H1 (cell line): ENCODE data around the gene TEDDM1. TPM values are rescaled to one million over a fixed set of nuclear protein-coding genes. Genes with fewer than 3 reads are reported as not detected.

Source experiments
- CTCF ChIA-PET: fragments of 300-600 bp; sonication (Branson Sonifier 250); formaldehyde crosslinking; loops from one replicate; lab custom pipeline; 2021; ENCODE audit not compliant: partially characterized antibody; lab: Charles Lee
- POLR2A ChIA-PET: fragments of 300-600 bp; sonication (Branson Sonifier 250); formaldehyde crosslinking; loops from one replicate; lab custom pipeline; 2021; ENCODE audit warnings: inconsistent platforms; ENCODE audit not compliant: partially characterized antibody; lab: Charles Lee
- DNase-seq, 2 experiments: peaks; one replicate each; pipeline versions ENCODE4 v3.0.0 to v3.0.0-alpha.2; 2010 to 2022; ENCODE audit warnings: low spot score in 2 of 2, low read depth in 1 of 2, mixed read lengths in 1 of 2
- FAIRE-seq: peaks from 2 replicates; lab custom pipeline; 2011; peaks lifted over from hg19 to GRCh38; lab: Jason Lieb, UNC
- H2AFZ ChIP-seq: 2 replicates; pipeline ENCODE4 v1.8.1; 2012; ENCODE audit warnings: low read length, inconsistent platforms
- H2AK5ac ChIP-seq: 2 replicates; pipeline ENCODE4 v1.6.1; 2013; ENCODE audit warnings: low read depth, low read length
- H2BK120ac ChIP-seq: replicated peaks from 2 replicates; pipeline ENCODE3; 2013; ENCODE audit warnings: low read depth, low read length, inconsistent platforms
- H2BK12ac ChIP-seq: 2 replicates; pipeline ENCODE4 v1.6.1; 2013; ENCODE audit warnings: low read depth, low read length
- H2BK15ac ChIP-seq: 2 replicates; pipeline ENCODE4 v1.6.1; 2013; ENCODE audit warnings: low read length
- H2BK20ac ChIP-seq: 2 replicates; pipeline ENCODE4 v1.6.1; 2013; ENCODE audit warnings: low read length
- H2BK5ac ChIP-seq: 2 replicates; pipeline ENCODE4 v1.6.1; 2013; ENCODE audit warnings: low read depth, low read length
- H3K14ac ChIP-seq: 2 replicates; pipeline ENCODE4 v1.6.1; 2013; ENCODE audit warnings: inconsistent platforms; ENCODE audit not compliant: insufficient read length
- H3K18ac ChIP-seq: 2 replicates; pipeline ENCODE4 v1.6.1; 2013; ENCODE audit warnings: low read length; ENCODE audit errors: extremely low read depth
- H3K23ac ChIP-seq: 2 replicates; pipeline ENCODE4 v1.6.1; 2013; ENCODE audit warnings: inconsistent platforms; ENCODE audit not compliant: insufficient read length
- H3K23me2 ChIP-seq: 2 replicates; pipeline ENCODE4 v1.6.1; 2013; ENCODE audit warnings: low read depth, low read length
- H3K27ac ChIP-seq: 2 replicates; pipeline ENCODE4 v1.6.1; 2011; ENCODE audit warnings: low read depth, low read length, inconsistent platforms
- H3K27me3 ChIP-seq, 4 experiments: replicated peaks in 1 of 4; 1 replicate in 1 of 4; 2 replicates in 3 of 4; pipeline versions ENCODE4 v1.6.1 to v1.8.1; 2011 to 2013; ENCODE audit warnings: low read length in 3 of 4, mild to moderate bottlenecking in 3 of 4, inconsistent platforms in 2 of 4, mixed read lengths in 2 of 4, moderate library complexity in 1 of 4; ENCODE audit not compliant: control insufficient read depth in 3 of 4, insufficient read depth in 3 of 4; ENCODE audit errors: extremely low read depth in 1 of 4
- H3K36me3 ChIP-seq, 4 experiments: 2 replicates each; pipeline versions ENCODE4 v1.6.1 to v1.8.1; 2011 to 2013; ENCODE audit warnings: mild to moderate bottlenecking in 4 of 4, low read length in 3 of 4, moderate library complexity in 2 of 4, control low read depth in 1 of 4, inconsistent platforms in 1 of 4; ENCODE audit not compliant: insufficient read depth in 4 of 4, control insufficient read depth in 2 of 4
- H3K4ac ChIP-seq: replicated peaks from 2 replicates; pipeline ENCODE3; 2013; ENCODE audit warnings: low read length, low read depth, mixed read lengths, inconsistent platforms; ENCODE audit not compliant: insufficient read length
- H3K4me1 ChIP-seq, 4 experiments: replicated peaks in 1 of 4; 1 replicate in 1 of 4; 2 replicates in 3 of 4; pipeline versions ENCODE4 v1.6.1 to v1.8.1; 2011 to 2013; ENCODE audit warnings: low read length in 3 of 4, inconsistent platforms in 2 of 4, mixed read lengths in 1 of 4; ENCODE audit not compliant: insufficient read depth in 4 of 4, control insufficient read depth in 3 of 4
- H3K4me2 ChIP-seq, 2 experiments: 2 replicates each; pipeline versions ENCODE4 v1.6.1 to v1.8.1; 2011 to 2013; ENCODE audit warnings: low read depth in 2 of 2, low read length in 2 of 2, control low read depth in 1 of 2, inconsistent platforms in 1 of 2, mild to moderate bottlenecking in 1 of 2; ENCODE audit not compliant: insufficient read depth in 1 of 2
- H3K4me3 ChIP-seq, 4 experiments: fragments of 200-600, 300-600 bp in 1 of 4; sonication (generic), shearing (Covaris generic), sonication (Bioruptor Twin) in 1 of 4; 2 replicates each; pipeline versions ENCODE4 v1.5.1 to v1.8.1; 2011 to 2016; ENCODE audit warnings: low read length in 4 of 4, low read depth in 3 of 4, control low read depth in 2 of 4, inconsistent platforms in 2 of 4, mild to moderate bottlenecking in 2 of 4, mixed read lengths in 1 of 4, moderate library complexity in 1 of 4; ENCODE audit not compliant: insufficient read depth in 2 of 4; ENCODE audit errors: extremely low read depth in 1 of 4
- H3K56ac ChIP-seq: replicated peaks from 2 replicates; pipeline ENCODE3; 2013; ENCODE audit warnings: low read depth, mild to moderate bottlenecking, mixed read lengths, low read length, inconsistent platforms; ENCODE audit not compliant: insufficient read length
- H3K79me1 ChIP-seq: 2 replicates; pipeline ENCODE4 v1.6.1; 2013; ENCODE audit warnings: low read depth, low read length, control low read depth
- H3K79me2 ChIP-seq, 2 experiments: 2 replicates each; pipeline versions ENCODE4 v1.6.1 to v1.8.1; 2012 to 2013; ENCODE audit warnings: low read length in 2 of 2, mild to moderate bottlenecking in 2 of 2, inconsistent platforms in 1 of 2; ENCODE audit not compliant: insufficient read depth in 2 of 2, control insufficient read depth in 1 of 2
- H3K9ac ChIP-seq, 4 experiments: replicated peaks in 1 of 4; 1 replicate in 1 of 4; 2 replicates in 3 of 4; pipeline versions ENCODE4 v1.6.1 to v1.8.1; 2011 to 2013; ENCODE audit warnings: low read depth in 3 of 4, low read length in 3 of 4, control low read depth in 2 of 4, mild to moderate bottlenecking in 2 of 4, moderate library complexity in 2 of 4, inconsistent platforms in 1 of 4; ENCODE audit errors: extremely low read depth in 1 of 4
- H3K9me3 ChIP-seq, 2 experiments: 2 replicates each; pipeline versions ENCODE4 v1.6.1 to v1.8.1; 2012 to 2013; ENCODE audit warnings: mild to moderate bottlenecking in 2 of 2, moderate library complexity in 2 of 2, control low read depth in 1 of 2, inconsistent platforms in 1 of 2, low read depth in 1 of 2, low read length in 1 of 2, mixed read lengths in 1 of 2; ENCODE audit not compliant: insufficient read depth in 2 of 2
- H4K20me1 ChIP-seq, 2 experiments: replicated peaks in 1 of 2; 2 replicates each; pipeline versions ENCODE3 to v1.8.1; 2011 to 2013; ENCODE audit warnings: inconsistent platforms in 2 of 2, low read length in 2 of 2, mild to moderate bottlenecking in 1 of 2; ENCODE audit not compliant: insufficient read depth in 2 of 2, control insufficient read depth in 1 of 2
- H4K5ac ChIP-seq: 2 replicates; pipeline ENCODE4 v1.6.1; 2013; ENCODE audit warnings: low read length, low read depth, mixed read lengths, inconsistent platforms; ENCODE audit not compliant: insufficient read length
- H4K8ac ChIP-seq: 2 replicates; pipeline ENCODE4 v1.8.0; 2013; ENCODE audit warnings: mild to moderate bottlenecking, moderate library complexity, low read length, inconsistent platforms; ENCODE audit not compliant: insufficient read depth; ENCODE audit errors: extremely low read depth
- H4K91ac ChIP-seq: replicated peaks from 2 replicates; pipeline ENCODE3; 2013; ENCODE audit warnings: low read length, mixed read lengths, inconsistent platforms; ENCODE audit not compliant: insufficient read length
- BACH1 ChIP-seq: IDR thresholded peaks from 2 replicates; pipeline ENCODE4 v1.6.1; 2012; ENCODE audit warnings: low read length, improper control_type of control experiment
- KDM5A ChIP-seq: fragments of 200-600 bp; IDR thresholded peaks from 2 replicates; pipeline ENCODE4 v1.7.1; 2012; ENCODE audit warnings: mild to moderate bottlenecking, low read length, inconsistent platforms, mixed read lengths
- POLR2AphosphoS5 ChIP-seq: IDR thresholded peaks from 2 replicates; pipeline ENCODE4 v1.6.1; 2011; ENCODE audit warnings: low read depth, low read length
- SP1 ChIP-seq: IDR thresholded peaks from 2 replicates; pipeline ENCODE4 v1.6.1; 2011; ENCODE audit warnings: low read depth, low read length
- TCF12 ChIP-seq: IDR thresholded peaks from 2 replicates; pipeline ENCODE4 v1.6.1; 2011; ENCODE audit warnings: low read depth, mild to moderate bottlenecking, low read length
- WGBS, 2 experiments: shearing (Covaris generic) in 1 of 2; methylation state at CpG; one replicate each; pipeline versions ENCODE4 v1.1.6 to v1.1.7; 2013 to 2015; ENCODE audit warnings: low lambda C conversion rate in 2 of 2, mixed read lengths in 2 of 2, inconsistent platforms in 1 of 2, low coverage in 1 of 2, missing lambda C conversion rate in 1 of 2; ENCODE audit not compliant: insufficient replicate concordance in 2 of 2, insufficient coverage in 1 of 2, insufficient read length in 1 of 2; ENCODE audit errors: extremely low coverage in 1 of 2, missing lambda C conversion rate in 1 of 2; 5-methylcytosine and 5-hydroxymethylcytosine counted together
- polyA plus RNA-seq, 7 experiments: library from polyadenylated mRNA; depleted of rRNA in 3 of 7; stranded (reverse) in 5 of 7; unstranded in 2 of 7; fragments of >200 nt in 5 of 7; fragments of 200-250 nt in 2 of 7; gene quantifications; 1 replicate in 5 of 7; 2 replicates in 1 of 7; 4 replicates in 1 of 7; pipeline versions ENCODE4 v1.2.1 to v1.2.3, GENCODE V29; 2011 to 2013; ENCODE audit warnings: missing spikeins in 2 of 7, mixed read lengths in 2 of 7
- total RNA-seq: library from RNA; stranded (reverse); fragmentation: NEBNext Ultra II Directional; extraction: Animal tissue kit (Norgen Biotek cat#: 25700); gene quantifications from 2 replicates; pipeline ENCODE4 v1.2.1, GENCODE V29; 2021

Gene TEDDM1
- total and polyA plus RNA-seq, 2 of the 8 experiments (the other 6 are each of a cell fraction or from before 2014, with no cell fraction given): not detected

GRCh38 chr1:182357171-182357570 is 43.3 kb downstream of the TEDDM1 start:
- H2AK5ac ChIP-seq: no peak overlapping the region
- H2BK20ac ChIP-seq: no peak overlapping the region
- no peak overlapping the region for H3K9ac ChIP-seq
- no peak overlapping the region for H3K23ac ChIP-seq
- DNase-seq (no peak), FAIRE-seq (no peak)
- no peak overlapping the region for H3K4me3 ChIP-seq
- H3K56ac ChIP-seq: no peak overlapping the region
- H3K14ac ChIP-seq: no peak overlapping the region
- H4K5ac ChIP-seq: no peak overlapping the region
- 81% methylated on average over 2 of the region's 2 CpGs; no CpG with 5 or more reads in 1 of the 2 experiments for WGBS, 2 experiments
- CTCF ChIA-PET: interaction anchor here (1.3 to 7.5 kb wide), 2 partner anchors 13 to 39 kb away, joined by 3 to 27 read pairs; no protein-coding TSS in a partner anchor
- H3K79me1 ChIP-seq: no peaks in the 10 kb centered on the region
- no peak overlapping the region for H2AFZ ChIP-seq
- H3K36me3 ChIP-seq: no peaks in the 10 kb centered on the region
- no peak overlapping the region for H2BK15ac ChIP-seq
- no peak overlapping the region for H4K91ac ChIP-seq
- H2BK5ac ChIP-seq: no peak overlapping the region
- no peaks in the 10 kb centered on the region for H3K23me2 ChIP-seq
- POLR2A ChIA-PET: interaction anchor here (1.4 kb wide), 1 partner anchor 30 kb away, joined by 4 read pairs; no protein-coding TSS in a partner anchor
- H3K9me3 ChIP-seq: no peaks in the 10 kb centered on the region
- H4K20me1 ChIP-seq: no peaks in the 10 kb centered on the region
- H3K4ac ChIP-seq: no peak overlapping the region
- TF ChIP-seq POLR2AphosphoS5 (no peak), BACH1 (no peak), SP1 (peak; percentile 30; the same call in 1 of the 2 replicates), KDM5A (no peak), TCF12 (no peak)
- H2BK120ac ChIP-seq: no peak overlapping the region
- H3K4me2 ChIP-seq: 0 out of 4 replicates have a peak overlapping the region, but pooled peaks of 1 of the 2 experiments have one; percentile 28
- H2BK12ac ChIP-seq: no peak overlapping the region
- H3K27me3 ChIP-seq: no peaks in the 10 kb centered on the region
- no peak overlapping the region for H3K18ac ChIP-seq
- H3K4me1 ChIP-seq: peaks cover 2 to 14% (median 7%) of the 10 kb centered on the region in 4 experiments; a peak in 5 of 7 replicates
- no peak overlapping the region for H4K8ac ChIP-seq
- H3K79me2 ChIP-seq: no peaks in the 10 kb centered on the region
- no peak overlapping the region for H3K27ac ChIP-seq
